ENCODE results near the gene NOS1AP. TPM values are rescaled to one million over a fixed set of nuclear protein-coding genes. Genes with fewer than 3 reads are reported as not detected.

Gene NOS1AP
- polyA plus RNA-seq, 3 donors = 0.12 TPM; not detected in 2

GRCh38 chr1:162360874-162361260 lies 291.4 kb downstream of the NOS1AP start:
- no peaks in the 10 kb centered on the region for H3K9me3 ChIP-seq (replicated peaks in 1 of 2; ENCODE audit: control insufficient read depth in 1 of 2, insufficient read depth in 1 of 2, low read length in 2 of 2)
- H3K79me2 ChIP-seq (ENCODE audit: insufficient read depth, low read length) = no peaks in the 10 kb centered on the region
- no peaks in the 10 kb centered on the region for H3K4me1 ChIP-seq (ENCODE audit: control insufficient read depth in 1 of 2, insufficient read depth in 2 of 2, low read length in 2 of 2)
- no peaks in the 10 kb centered on the region for H3K27me3 ChIP-seq (ENCODE audit: control insufficient read depth in 2 of 2, insufficient read depth in 2 of 2, low read length in 2 of 2)
- no peaks in the 10 kb centered on the region for H3K36me3 ChIP-seq (replicated peaks in 1 of 2; ENCODE audit: control insufficient read depth in 1 of 2, insufficient read depth in 2 of 2, low read length in 2 of 2)
- no peak overlapping the region for H2AFZ ChIP-seq (ENCODE audit: insufficient read depth, low read depth, low read length, poor library complexity, severe bottlenecking)
- no peak overlapping the region for H3K27ac Mint-ChIP-seq
- no peak overlapping the region for H3K27ac ChIP-seq (ENCODE audit: low read depth in 1 of 2, low read length in 2 of 2)
- no peak for DNase-seq
- H3K9ac ChIP-seq (ENCODE audit: insufficient read depth, low read length, poor library complexity, severe bottlenecking) = no peak overlapping the region
- H4K20me1 ChIP-seq (ENCODE audit: insufficient read depth, low read length) = no peaks in the 10 kb centered on the region
- no peak overlapping the region for H3K4me3 ChIP-seq (replicated peaks in 1 of 3; ENCODE audit: low read depth in 2 of 3, low read length in 3 of 3)
- intact Hi-C loops (cut with micrococcal nuclease) = no loop called here
- peaks cover 0 to 5% (median 4%) of the 10 kb centered on the region in 3 donors for H3K27me3 Mint-ChIP-seq (ENCODE audit: low read depth in 3 of 3)
- H3K4me3 Mint-ChIP-seq = no peak overlapping the region
- peaks cover 0 to 12% of the 10 kb centered on the region in 2 donors for H3K36me3 Mint-ChIP-seq
- TF ChIP-seq CTCF (IDR thresholded peaks at IDR 0.05) = no peak
- H3K4me1 Mint-ChIP-seq = peaks cover 12% of the 10 kb centered on the region
- H3K4me2 ChIP-seq (replicated peaks; ENCODE audit: extremely low read depth, low read length, poor library complexity, severe bottlenecking) = no peak overlapping the region
- 100% methylated on average over 4 of the region's 4 CpGs for WGBS (ENCODE audit: insufficient coverage)
- H3K9me3 Mint-ChIP-seq = no peaks in the 10 kb centered on the region

GRCh38 chr1:162361349-162361748 lies 291.9 kb downstream of the NOS1AP start:
- 97% methylated on average over 4 of the region's 5 CpGs for WGBS (ENCODE audit: insufficient coverage)
- no peaks in the 10 kb centered on the region for H3K9me3 ChIP-seq (replicated peaks in 1 of 2; ENCODE audit: control insufficient read depth in 1 of 2, insufficient read depth in 1 of 2, low read length in 2 of 2)
- H2AFZ ChIP-seq (ENCODE audit: insufficient read depth, low read depth, low read length, poor library complexity, severe bottlenecking) = no peak overlapping the region
- DNase-seq = no peak
- H4K20me1 ChIP-seq (ENCODE audit: insufficient read depth, low read length) = no peaks in the 10 kb centered on the region
- no peaks in the 10 kb centered on the region for H3K27me3 ChIP-seq (ENCODE audit: control insufficient read depth in 2 of 2, insufficient read depth in 2 of 2, low read length in 2 of 2)
- Mint-ChIP-seq H3K36me3 (peaks cover 0 to 12% of the 10 kb centered on the region in 2 donors), H3K27ac (no peak overlapping the region), H3K9me3 (no peaks in the 10 kb centered on the region), H3K4me1 (peaks cover 12% of the 10 kb centered on the region), H3K27me3 (ENCODE audit: low read depth in 3 of 3) (peaks cover 0 to 5% (median 4%) of the 10 kb centered on the region in 3 donors), H3K4me3 (no peak overlapping the region)
- intact Hi-C loops (cut with micrococcal nuclease) = no loop called here
- TF ChIP-seq CTCF (IDR thresholded peaks at IDR 0.05) = no peak
- no peak overlapping the region for H3K9ac ChIP-seq (ENCODE audit: insufficient read depth, low read length, poor library complexity, severe bottlenecking)
- H3K4me1 ChIP-seq (ENCODE audit: control insufficient read depth in 1 of 2, insufficient read depth in 2 of 2, low read length in 2 of 2) = no peaks in the 10 kb centered on the region
- H3K36me3 ChIP-seq (replicated peaks in 1 of 2; ENCODE audit: control insufficient read depth in 1 of 2, insufficient read depth in 2 of 2, low read length in 2 of 2) = no peaks in the 10 kb centered on the region
- H3K79me2 ChIP-seq (ENCODE audit: insufficient read depth, low read length) = no peaks in the 10 kb centered on the region
- H3K27ac ChIP-seq (ENCODE audit: low read depth in 1 of 2, low read length in 2 of 2) = no peak overlapping the region
- no peak overlapping the region for H3K4me2 ChIP-seq (replicated peaks; ENCODE audit: extremely low read depth, low read length, poor library complexity, severe bottlenecking)
- no peak overlapping the region for H3K4me3 ChIP-seq (replicated peaks in 1 of 3; ENCODE audit: low read depth in 2 of 3, low read length in 3 of 3)
